ENCODE measurements around the gene MUC13.

DNA sequence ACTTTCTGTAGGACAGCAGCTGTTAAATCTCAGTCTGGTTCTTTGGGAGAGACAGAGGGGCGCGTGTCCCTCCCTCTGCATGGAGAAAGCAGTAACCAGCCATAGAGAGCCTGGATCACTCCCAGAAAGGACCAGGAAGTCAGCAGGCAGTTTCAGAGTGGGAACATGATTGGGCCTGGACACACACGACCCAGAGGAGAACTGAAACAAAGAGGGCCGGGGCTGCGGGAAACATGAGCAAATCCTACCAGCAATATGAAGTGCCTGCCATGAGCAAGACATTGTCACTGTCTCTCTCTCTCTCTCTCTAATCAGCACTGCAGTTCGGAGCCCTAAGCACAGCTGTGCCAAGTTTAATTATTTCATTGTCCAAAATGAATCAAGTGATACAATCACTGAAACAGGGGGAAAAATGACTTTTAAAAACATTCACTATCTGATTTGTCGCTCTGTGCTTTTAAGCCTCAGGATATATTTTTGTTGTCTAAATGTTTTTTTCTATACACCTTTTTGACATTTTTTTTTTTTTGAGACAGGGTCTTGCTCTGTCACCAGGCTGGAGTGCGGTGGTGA is 17.6 kb downstream of the MUC13 start:
- TF ChIP-seq, protein P1, sequence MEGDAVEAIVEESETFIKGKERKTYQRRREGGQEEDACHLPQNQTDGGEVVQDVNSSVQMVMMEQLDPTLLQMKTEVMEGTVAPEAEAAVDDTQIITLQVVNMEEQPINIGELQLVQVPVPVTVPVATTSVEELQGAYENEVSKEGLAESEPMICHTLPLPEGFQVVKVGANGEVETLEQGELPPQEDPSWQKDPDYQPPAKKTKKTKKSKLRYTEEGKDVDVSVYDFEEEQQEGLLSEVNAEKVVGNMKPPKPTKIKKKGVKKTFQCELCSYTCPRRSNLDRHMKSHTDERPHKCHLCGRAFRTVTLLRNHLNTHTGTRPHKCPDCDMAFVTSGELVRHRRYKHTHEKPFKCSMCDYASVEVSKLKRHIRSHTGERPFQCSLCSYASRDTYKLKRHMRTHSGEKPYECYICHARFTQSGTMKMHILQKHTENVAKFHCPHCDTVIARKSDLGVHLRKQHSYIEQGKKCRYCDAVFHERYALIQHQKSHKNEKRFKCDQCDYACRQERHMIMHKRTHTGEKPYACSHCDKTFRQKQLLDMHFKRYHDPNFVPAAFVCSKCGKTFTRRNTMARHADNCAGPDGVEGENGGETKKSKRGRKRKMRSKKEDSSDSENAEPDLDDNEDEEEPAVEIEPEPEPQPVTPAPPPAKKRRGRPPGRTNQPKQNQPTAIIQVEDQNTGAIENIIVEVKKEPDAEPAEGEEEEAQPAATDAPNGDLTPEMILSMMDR (IDR thresholded peaks at IDR 0.05), result no peak
- TF ChIP-seq POLR2A (IDR thresholded peaks at IDR 0.05), result no peak

Measured in esophagus squamous epithelium (tissue), 4 donors.